Left cardiac atrium (tissue), 4 donors: ENCODE results near the gene XCR1. TPM values are rescaled to one million over a fixed set of nuclear protein-coding genes. Genes with fewer than 3 reads are reported as not detected.
"Not testable (repeated sequence)": the region's sequence is repeated elsewhere in the genome, so short reads cannot be mapped to it uniquely, and the experiment has no call there.

ENCODE experiments used
- ATAC-seq, 2 donors: fragments of 200-7000 bp; cut with Tn5 transposase; one replicate each; pipeline ENCODE4 v1.9.1; 2020; ENCODE audit warnings: mild to moderate bottlenecking in 2 of 2, moderate library complexity in 2 of 2
- DNase-seq: peaks from one replicate; pipeline ENCODE4 v3.0.0-alpha.2; 2020
- intact Hi-C, 2 donors: fragments of 100-400 bp; cut with DNase I; formaldehyde crosslinking; loops; one replicate each; pipeline versions ENCODE4 v1.14.1 to v1.15.1; 2022 to 2023
- total RNA-seq, 2 donors: library from RNA; stranded (reverse); fragmentation: NEBNext Ultra II Directional; extraction: Animal tissue kit (Norgen Biotek cat#: 25700); gene quantifications; one replicate each; pipeline ENCODE4 v1.2.1, GENCODE V29; 2021
- donor health status: DM: no; HTN: yes; CAD: no.
- donor health status: DM: no; HTN: yes; CAD: no; lungs with severe emphysema.
- donor health status: DM: yes; HTN: yes; CAD: no.
- donor health status: Dilated cardiomyopathy.

Gene XCR1
- total RNA-seq, 2 donors from 2014 or later: 0.08 to 0.09 TPM

GRCh38 chr3:46012246-46012645, 15.0 kb downstream of the XCR1 start:
- ATAC-seq (no peak), DNase-seq (no peak)
- intact Hi-C loops: no loop called here

- DNase-seq: no peak
- intact Hi-C loops: no loop called here
Observed at GRCh38 chr3:46010519-46011113, 16.7 kb downstream of the XCR1 start.

GRCh38 chr3:46008058-46008457, 19.2 kb downstream of the XCR1 start:
- no peak for ATAC-seq
- no peak for DNase-seq
- intact Hi-C loops: no loop called here

More at GRCh38 chr3:46010519-46011113, 16.7 kb downstream of the XCR1 start:
- ATAC-seq: no peak

GRCh38 chr3:46007280-46007679, 20.0 kb downstream of the XCR1 start:
- ATAC-seq (no peak), DNase-seq (no peak)
- intact Hi-C loops: no loop called here

GRCh38 chr3:46006238-46007032, 20.8 kb downstream of the XCR1 start:
- intact Hi-C loops: no loop called here
- DNase-seq (no peak), ATAC-seq (peak; percentile 89)

GRCh38 chr3:46003706-46004105, 23.6 kb downstream of the XCR1 start:
- intact Hi-C loops, DNase-seq, ATAC-seq: not testable (repeated sequence)

- ATAC-seq: no peak
- no peak for DNase-seq
- intact Hi-C loops: no loop called here
Observed at GRCh38 chr3:46001178-46001577, 26.1 kb downstream of the XCR1 start.

- ATAC-seq (no peak), DNase-seq (no peak)
- intact Hi-C loops: no loop called here
Observed at GRCh38 chr3:45997942-45998341, 29.3 kb downstream of the XCR1 start.

GRCh38 chr3:45997499-45997898, 29.8 kb downstream of the XCR1 start:
- DNase-seq, intact Hi-C loops, ATAC-seq: not testable (repeated sequence)

GRCh38 chr3:45995236-45996192, 31.8 kb downstream of the XCR1 start, which contains the start of gene FYCO1:
Gene FYCO1 (minus strand): TSS chr3:45995824. CDS start chr3:45984910, 10,914 bp downstream.
- ATAC-seq: peak; percentile 96 to 99
- peak; percentile 97 for DNase-seq
- intact Hi-C loops: no loop called here

- DNase-seq (no peak), ATAC-seq (peak; percentile 23 to 45)
- intact Hi-C loops: no loop called here
Observed at GRCh38 chr3:45994419-45995235, 32.7 kb downstream of the XCR1 start.

GRCh38 chr3:45993421-45994027, 33.8 kb downstream of the XCR1 start:
- ATAC-seq (no peak), DNase-seq (no peak)
- intact Hi-C loops: no loop called here

- DNase-seq (no peak), ATAC-seq (no peak)
- intact Hi-C loops: no loop called here
Observed at GRCh38 chr3:45992821-45993221, 34.5 kb downstream of the XCR1 start.

GRCh38 chr3:45992133-45992729, 35.1 kb downstream of the XCR1 start:
- DNase-seq (no peak), ATAC-seq (peak in 1 of 2 donors; percentile 9)
- intact Hi-C loops: no loop called here

GRCh38 chr3:45991341-45991740, 35.9 kb downstream of the XCR1 start:
- intact Hi-C loops: no loop called here
- no peak for ATAC-seq
- no peak for DNase-seq

- DNase-seq (no peak), ATAC-seq (no peak)
- intact Hi-C loops: no loop called here
Observed at GRCh38 chr3:45990181-45990580, 37.1 kb downstream of the XCR1 start.

GRCh38 chr3:45988804-45989203, 38.5 kb downstream of the XCR1 start:
- intact Hi-C loops: no loop called here
- no peak for DNase-seq
- peak in 1 of 2 donors; percentile 22 for ATAC-seq

- intact Hi-C loops: no loop called here
- DNase-seq: no peak
Observed at GRCh38 chr3:45988362-45988761, 38.9 kb downstream of the XCR1 start.

More at GRCh38 chr3:45988362-45988761, 38.9 kb downstream of the XCR1 start:
- ATAC-seq: no peak
